ENCODE results near the gene EGR1.

The EGR1 gene

GRCh38 chr5:138439477-138440158 is 25.7 kb upstream of the EGR1 start:
- H3K4me3 ChIP-seq (ENCODE audit: low read length), result peak overlapping the region; percentile 40
- DNase-seq (ENCODE audit: low read depth), result no peak
- no peak for TF ChIP-seq CTCF (IDR thresholded peaks at IDR 0.05; ENCODE audit: insufficient read depth, low read depth, low read length, missing control alignments)

GRCh38 chr5:138440159-138441073 is 24.9 kb upstream of the EGR1 start:
- DNase-seq (ENCODE audit: low read depth), result no peak
- TF ChIP-seq CTCF (IDR thresholded peaks at IDR 0.05; ENCODE audit: insufficient read depth, low read depth, low read length, missing control alignments), result no peak
- no peak overlapping the region for H3K4me3 ChIP-seq (ENCODE audit: low read length)

GRCh38 chr5:138441221-138441620 is 24.1 kb upstream of the EGR1 start:
- TF ChIP-seq CTCF (IDR thresholded peaks at IDR 0.05; ENCODE audit: insufficient read depth, low read depth, low read length, missing control alignments), result no peak
- no peak for DNase-seq (ENCODE audit: low read depth)
- no peak overlapping the region for H3K4me3 ChIP-seq (ENCODE audit: low read length)

- TF ChIP-seq CTCF (IDR thresholded peaks at IDR 0.05; ENCODE audit: insufficient read depth, low read depth, low read length, missing control alignments), result no peak
- DNase-seq (ENCODE audit: low read depth), result no peak
- H3K4me3 ChIP-seq (ENCODE audit: low read length), result no peak overlapping the region
Measured at GRCh38 chr5:138444078-138444773, 21.1 kb upstream of the EGR1 start.

GRCh38 chr5:138444774-138445546 is 20.3 kb upstream of the EGR1 start:
- no peak for DNase-seq (ENCODE audit: low read depth)
- TF ChIP-seq CTCF (IDR thresholded peaks at IDR 0.05; ENCODE audit: insufficient read depth, low read depth, low read length, missing control alignments), result no peak
- no peak overlapping the region for H3K4me3 ChIP-seq (ENCODE audit: low read length)

- H3K4me3 ChIP-seq (ENCODE audit: low read length), result no peak overlapping the region
- DNase-seq (ENCODE audit: low read depth), result no peak
- TF ChIP-seq CTCF (IDR thresholded peaks at IDR 0.05; ENCODE audit: insufficient read depth, low read depth, low read length, missing control alignments), result no peak
Measured at GRCh38 chr5:138445547-138446271, 19.6 kb upstream of the EGR1 start.
